DMS 273 (cell line): Measurements from ENCODE around the gene ROR2.

Experiments
- DNase-seq: peaks from one replicate; lab custom pipeline; 2025; ENCODE audit not compliant: unreplicated experiment; lab: John Stamatoyannopoulos, UW

ROR2 gene

DNA sequence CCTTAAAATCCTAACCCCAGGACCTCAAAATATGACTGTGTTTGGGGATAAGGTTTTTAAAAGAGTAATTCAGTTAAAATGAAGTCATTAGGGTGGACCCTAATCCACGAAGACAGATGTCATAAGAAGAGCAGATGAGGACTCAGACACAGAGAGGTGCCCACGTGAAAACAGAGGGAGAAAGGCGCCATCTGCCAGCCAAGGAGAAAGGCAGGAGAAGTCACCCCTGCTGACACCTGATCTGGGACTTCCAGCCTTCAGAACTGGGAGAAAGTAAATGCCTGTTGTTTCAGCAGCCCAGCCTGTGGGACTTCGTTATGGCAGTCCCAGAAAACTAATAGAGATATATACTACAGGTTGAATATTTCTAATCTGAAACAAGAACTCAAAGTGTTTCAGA lies 67.4 kb downstream of the ROR2 start:
- DNase-seq = peak; percentile 83

DNA sequence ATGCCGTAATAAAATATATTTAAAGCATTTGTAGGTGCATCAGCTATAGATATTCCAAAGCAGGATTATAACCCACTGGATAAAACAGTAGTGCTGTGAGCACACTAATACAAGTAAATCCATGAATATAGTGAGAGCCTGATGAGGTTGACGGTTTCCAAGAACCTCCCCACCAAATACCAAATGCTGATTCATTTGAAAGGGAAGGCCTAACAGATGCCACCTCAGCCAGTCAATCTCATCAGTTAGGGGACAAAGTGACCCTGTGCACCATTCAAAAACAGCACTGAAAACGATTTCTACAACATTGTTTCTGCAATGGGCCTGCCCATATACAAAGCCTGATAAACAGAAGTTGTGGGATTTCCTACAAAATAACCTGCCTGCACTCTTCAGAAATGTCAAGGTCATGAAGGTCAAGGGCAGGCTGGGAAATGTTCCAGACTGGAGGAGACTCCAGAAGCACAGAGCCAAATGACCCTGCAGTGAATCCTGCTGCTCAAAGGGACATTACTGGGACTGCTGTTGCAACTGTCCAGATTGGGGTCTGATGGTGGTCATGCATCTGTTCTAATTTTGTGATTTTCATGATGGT lies 69.6 kb downstream of the ROR2 start:
- no peak for DNase-seq

DNA sequence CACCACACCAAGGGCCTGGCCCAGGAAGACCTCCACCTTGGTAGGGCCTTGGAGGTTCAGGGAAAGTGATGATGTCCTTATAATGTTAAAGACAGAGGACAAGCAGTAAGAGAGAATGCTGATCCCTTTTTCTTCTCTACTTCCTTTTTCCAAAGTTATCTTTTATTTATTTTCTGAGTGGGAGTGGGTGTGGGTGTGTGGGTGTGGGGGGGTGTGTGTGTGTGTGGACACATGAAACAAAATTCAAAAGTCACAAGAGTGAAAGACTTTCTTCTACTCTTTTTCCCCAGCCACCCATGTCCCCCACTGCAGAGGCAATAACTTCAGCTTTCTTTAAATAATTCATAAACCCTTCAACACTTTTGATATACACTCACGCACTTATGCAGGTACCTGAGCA lies 70.8 kb downstream of the ROR2 start:
- DNase-seq = no peak

GRCh38 chr9:91873637-91874051 lies 76.4 kb downstream of the ROR2 start:
- DNase-seq = no peak

GRCh38 chr9:91868732-91869391 lies 81.2 kb downstream of the ROR2 start:
- no peak for DNase-seq

- DNase-seq = no peak
Measured at GRCh38 chr9:91867740-91868139, 82.3 kb downstream of the ROR2 start.

- DNase-seq = peak; percentile 12
Measured at GRCh38 chr9:91865041-91865440, 85.0 kb downstream of the ROR2 start.

GRCh38 chr9:91864380-91864779 lies 85.6 kb downstream of the ROR2 start:
- peak; percentile 26 for DNase-seq

GRCh38 chr9:91863469-91863868 lies 86.6 kb downstream of the ROR2 start:
- DNase-seq = no peak

GRCh38 chr9:91858213-91859030 lies 91.6 kb downstream of the ROR2 start:
- peak; percentile 31 for DNase-seq

DNA sequence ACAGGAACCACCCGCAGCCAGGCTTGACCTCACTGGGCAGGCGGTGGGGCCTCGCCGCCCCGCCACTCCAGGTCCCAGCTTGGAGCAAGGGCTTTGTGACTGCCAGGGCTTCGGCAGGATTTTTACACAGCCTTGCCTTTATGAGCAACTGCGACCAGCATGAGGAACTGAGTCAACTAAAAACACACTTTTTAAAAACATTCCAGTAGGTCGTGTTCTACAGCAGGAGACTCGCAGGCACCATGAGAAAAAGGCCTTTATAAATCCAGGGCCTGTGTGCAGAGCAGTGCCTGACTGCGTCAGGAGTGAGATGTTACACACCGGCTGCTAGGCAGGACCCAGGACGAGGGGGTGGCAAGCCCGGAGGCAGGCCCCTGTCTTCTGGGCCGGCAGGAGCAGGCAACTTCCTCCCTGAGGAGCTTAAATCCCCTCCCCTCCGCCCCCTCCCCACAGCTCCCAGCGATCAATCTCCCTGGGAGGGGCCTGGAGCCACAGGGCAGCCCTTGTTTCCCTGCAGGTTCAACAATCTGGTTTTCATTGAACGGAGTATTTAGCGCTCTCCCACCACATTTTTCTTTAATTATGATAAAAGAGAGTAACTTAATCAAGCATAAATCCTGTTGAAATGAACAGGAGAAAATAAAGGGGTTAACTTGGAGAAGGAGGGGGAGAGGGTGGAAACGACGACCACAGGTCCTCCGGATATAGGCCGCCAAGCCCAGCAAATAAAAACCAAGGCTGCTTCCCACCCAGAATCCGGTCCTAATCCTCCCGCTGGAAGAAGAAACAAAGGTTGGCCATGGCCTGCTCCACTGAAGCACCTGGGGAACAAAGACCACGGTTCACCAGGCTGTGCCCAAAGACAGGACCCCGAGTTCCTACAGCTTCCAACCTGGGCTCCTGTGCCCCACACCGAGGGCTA lies 92.5 kb downstream of the ROR2 start:
- DNase-seq = no peak

DNA sequence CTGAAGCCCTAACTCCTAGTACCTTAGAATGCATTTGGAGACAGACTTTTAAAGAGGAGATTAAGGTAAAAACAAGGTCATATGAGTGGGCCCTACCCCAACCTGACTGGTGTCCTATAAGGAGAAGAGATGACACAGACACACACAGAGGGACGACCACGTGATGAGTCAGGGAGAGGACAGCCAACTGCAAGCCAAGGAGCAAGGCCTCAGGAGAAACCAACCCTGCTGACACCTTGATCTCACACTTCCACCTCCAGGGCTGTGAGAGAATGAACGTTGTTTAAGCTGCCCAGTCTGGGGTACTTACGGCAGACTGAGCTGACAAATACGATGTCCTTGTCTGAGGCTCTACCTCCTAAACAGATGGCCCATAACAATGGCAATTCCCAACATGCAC lies 93.6 kb downstream of the ROR2 start:
- DNase-seq = no peak

- no peak for DNase-seq
Measured at GRCh38 chr9:91855196-91855595, 94.8 kb downstream of the ROR2 start.

GRCh38 chr9:91852801-91853347 lies 97.2 kb downstream of the ROR2 start:
- no peak for DNase-seq

DNA sequence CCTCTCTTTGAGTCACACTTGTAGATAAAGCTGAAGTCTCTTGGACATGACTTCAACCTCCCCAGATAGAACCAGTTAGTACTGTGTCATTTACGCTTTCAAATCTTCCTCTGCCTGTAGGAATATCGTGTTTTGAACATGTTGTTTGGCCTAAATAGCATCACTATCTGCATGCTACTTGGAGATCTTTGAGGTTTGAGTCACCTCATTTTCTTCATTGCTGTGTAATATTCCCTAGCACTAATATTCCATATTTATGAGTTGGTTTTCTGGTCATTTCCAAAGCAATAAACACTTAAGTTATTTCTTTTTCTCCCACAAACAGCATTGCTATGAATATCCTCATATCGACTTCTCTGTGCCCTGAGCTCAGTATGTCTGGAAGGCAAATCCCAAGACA lies 100.3 kb downstream of the ROR2 start:
- DNase-seq = no peak

- DNase-seq = no peak
Measured at GRCh38 chr9:91848146-91848545, 101.9 kb downstream of the ROR2 start.

GRCh38 chr9:91847581-91848091 lies 102.4 kb downstream of the ROR2 start:
- no peak for DNase-seq

- DNase-seq = no peak
Measured at GRCh38 chr9:91845879-91846278, 104.1 kb downstream of the ROR2 start.

DNA sequence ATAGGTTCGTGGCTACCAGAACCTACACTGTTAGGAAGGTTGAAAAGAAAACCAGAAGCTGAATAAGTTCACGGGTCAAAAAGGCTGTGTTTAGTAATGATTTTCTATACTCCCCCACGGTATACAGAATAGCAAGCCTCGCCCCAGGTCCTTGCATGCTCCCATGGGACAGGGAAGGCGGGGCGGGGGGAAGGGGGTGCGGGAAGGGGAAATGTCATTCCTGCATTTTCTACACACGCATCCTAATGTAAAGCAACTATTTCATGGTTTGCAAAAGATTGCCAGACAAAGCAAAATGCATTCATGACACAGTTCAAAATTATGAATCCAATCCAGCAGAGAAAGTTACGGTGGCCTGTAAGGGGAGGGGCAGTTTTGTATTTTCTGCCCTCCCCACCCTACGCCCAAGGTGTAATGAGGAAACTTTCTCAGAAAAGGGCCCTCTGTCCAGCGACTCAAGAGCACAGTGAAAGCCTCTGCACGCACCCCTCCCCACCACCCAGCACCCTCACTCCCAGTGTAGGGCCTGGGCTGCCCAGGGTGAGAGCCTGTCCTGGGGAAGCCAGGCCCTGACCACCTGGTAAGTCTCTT lies 105.2 kb downstream of the ROR2 start:
- DNase-seq = no peak

DNA sequence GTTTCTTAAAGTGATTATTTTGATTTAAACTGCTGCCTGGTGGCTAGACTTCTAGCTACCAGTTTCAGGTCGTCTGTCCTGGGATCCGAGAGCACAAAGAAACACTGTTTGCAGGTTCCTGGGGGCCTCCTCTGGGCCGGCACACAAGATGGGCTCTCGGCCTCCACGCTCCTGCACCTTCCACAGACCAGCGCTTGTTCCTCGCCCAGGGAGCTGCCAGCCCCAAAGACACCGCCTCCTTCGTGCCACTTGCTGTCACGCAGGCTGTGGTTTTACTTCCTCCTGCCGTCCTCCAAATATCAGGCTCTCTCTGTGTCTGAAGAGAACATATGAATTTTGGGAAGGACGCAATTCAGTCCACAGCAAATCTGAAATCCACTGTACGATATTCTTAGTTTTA lies 105.8 kb downstream of the ROR2 start:
- DNase-seq = no peak
